Bronchus fibroblast of lung (primary cell): ENCODE data around the gene BLVRA. TPM values are rescaled to one million over a fixed set of nuclear protein-coding genes. Genes with fewer than 3 reads are reported as not detected.

Experiments used
- total RNA-seq: library from RNA; depleted of rRNA; stranded (reverse); fragments of >200 nt; gene quantifications from 2 replicates; pipeline ENCODE4 v1.2.3, GENCODE V29; 2015

BLVRA gene, protein sequence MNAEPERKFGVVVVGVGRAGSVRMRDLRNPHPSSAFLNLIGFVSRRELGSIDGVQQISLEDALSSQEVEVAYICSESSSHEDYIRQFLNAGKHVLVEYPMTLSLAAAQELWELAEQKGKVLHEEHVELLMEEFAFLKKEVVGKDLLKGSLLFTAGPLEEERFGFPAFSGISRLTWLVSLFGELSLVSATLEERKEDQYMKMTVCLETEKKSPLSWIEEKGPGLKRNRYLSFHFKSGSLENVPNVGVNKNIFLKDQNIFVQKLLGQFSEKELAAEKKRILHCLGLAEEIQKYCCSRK
- 47.4 and 49.4 TPM in 2 replicates for total RNA-seq

DNA sequence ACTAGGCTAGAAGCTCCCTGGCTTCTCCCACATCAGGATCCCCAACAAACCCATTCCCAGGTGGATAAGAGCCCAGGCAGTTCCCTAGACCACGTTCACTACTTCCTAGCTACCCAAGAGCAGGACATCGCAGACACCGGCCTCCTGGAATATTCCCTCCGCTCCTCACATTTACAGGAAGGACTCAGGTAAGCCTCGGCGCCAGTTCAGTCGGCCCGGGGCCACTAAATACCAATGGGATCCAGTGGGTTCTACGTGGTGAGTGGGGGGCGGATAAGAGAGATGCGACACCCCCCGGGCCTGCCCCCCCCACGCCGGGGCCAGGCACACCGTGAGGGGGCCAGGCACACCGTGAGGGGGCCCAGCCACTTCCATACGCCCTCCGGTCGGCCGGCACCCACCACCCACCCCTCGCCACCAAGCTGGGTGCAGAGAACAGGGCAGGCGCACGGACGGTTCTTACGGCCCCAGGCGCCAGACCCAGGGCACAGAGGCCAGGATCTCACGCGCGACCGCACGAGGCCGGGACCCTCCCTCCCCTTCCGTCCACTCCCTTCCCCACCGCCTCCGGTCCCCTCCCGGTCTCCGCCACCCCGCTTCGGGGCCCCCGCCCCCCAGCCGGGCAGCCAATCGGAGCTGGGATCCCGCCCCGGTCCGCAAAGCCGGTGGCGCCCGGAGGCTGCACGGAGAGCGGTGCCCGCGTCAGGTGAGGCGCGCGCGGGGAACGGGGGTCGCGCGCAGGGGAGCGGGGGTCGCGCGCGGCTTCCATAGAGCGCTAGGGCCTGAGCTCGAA, at the start of gene BLVRA:
BLVRA (plus strand) TSS at position 652 of the 793 bp plus-strand sequence. CDS start 12,479 bp downstream, outside the sequence.

DNA sequence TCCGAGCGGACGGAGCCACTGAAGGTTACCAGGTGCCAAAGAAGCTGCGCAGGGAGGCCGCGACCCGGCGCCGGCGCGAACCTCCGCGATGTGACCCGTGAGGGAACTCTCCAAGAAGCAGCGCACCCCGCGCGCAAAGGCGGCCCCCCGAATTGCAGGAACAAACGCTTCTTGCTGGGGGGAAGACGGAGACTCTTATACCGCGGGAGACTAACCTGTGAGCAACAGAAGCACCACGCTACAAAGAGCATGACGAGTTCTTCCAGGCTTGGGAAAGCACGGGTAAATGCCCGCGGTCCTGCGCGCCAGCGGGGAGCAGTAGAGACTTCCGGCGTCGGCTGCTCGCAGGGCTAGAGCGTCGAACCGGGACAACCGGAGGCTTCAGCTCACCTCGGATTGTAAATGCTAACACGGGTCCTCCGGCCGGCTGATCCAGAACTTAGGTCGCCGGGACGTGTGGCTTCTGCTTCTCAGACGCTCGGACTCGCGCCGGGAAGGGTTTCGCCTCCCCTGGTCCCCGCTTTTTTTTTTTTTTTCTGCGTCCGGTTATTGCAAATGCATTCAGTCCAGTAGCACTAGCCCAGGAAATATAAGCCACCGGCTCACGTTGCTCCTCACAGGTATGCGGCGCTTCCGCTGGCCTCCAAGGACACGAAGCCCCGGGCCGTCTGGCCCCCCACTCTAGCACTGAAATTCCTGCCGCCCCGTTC, 29.1 kb upstream of the BLVRA start, which contains the start of gene COA1:
COA1 (minus strand) TSS at position 310 of the 710 bp plus-strand sequence. CDS start 80,909 bp downstream, outside the sequence.

Other genes starting within 250 kb of the BLVRA start
- gene STK17A, start 175.6 kb upstream of the BLVRA start, total RNA-seq = 25.9 and 31.1 TPM in 2 replicates
- 46.4 and 59.6 TPM in 2 replicates for gene COA1, start 29.2 kb upstream of the BLVRA start, total RNA-seq
- 243 and 270 TPM in 2 replicates for gene MRPS24, start 110.8 kb downstream of the BLVRA start, total RNA-seq
- gene URGCP, start 147.9 kb downstream of the BLVRA start, total RNA-seq = 20.1 and 20.2 TPM in 2 replicates
- gene UBE2D4, start 167.8 kb downstream of the BLVRA start, total RNA-seq = 15.0 and 16.9 TPM in 2 replicates
- gene SPDYE1, start 239.2 kb downstream of the BLVRA start, total RNA-seq = not detected in 2 replicates